NCI-H2029 treated with DMSO at 0.1 percent for 48 hours (cell line): Measurements from ENCODE around the gene CXorf38.

Experiments
- DNase-seq: peaks from one replicate; lab custom pipeline; 2025; lab: John Stamatoyannopoulos, UW

CXorf38 gene

GRCh38 chrX:40647307-40648197, at the start of gene CXorf38:
CXorf38 (minus strand) TSS chrX:40647561; CDS start chrX:40647520, 41 bp downstream.
- DNase-seq, result peak; percentile 43

GRCh38 chrX:40694802-40695201, 47.4 kb upstream of the CXorf38 start:
- no peak for DNase-seq

- no peak for DNase-seq
These were observed 41.6 kb upstream of the CXorf38 start for GRCh38 chrX:40688929-40689328.

- DNase-seq, result no peak
These were observed 39.8 kb upstream of the CXorf38 start for GRCh38 chrX:40687169-40687568.

- no peak for DNase-seq
These were observed 38.1 kb upstream of the CXorf38 start for GRCh38 chrX:40685362-40685918.

GRCh38 chrX:40684092-40684491, 36.7 kb upstream of the CXorf38 start:
- no peak for DNase-seq

GRCh38 chrX:40683245-40683644, 35.9 kb upstream of the CXorf38 start:
- DNase-seq, result no peak

- peak; percentile 2 for DNase-seq
These were observed 23.8 kb upstream of the CXorf38 start for GRCh38 chrX:40671126-40671525.

GRCh38 chrX:40663880-40664630, 16.7 kb upstream of the CXorf38 start:
- DNase-seq, result no peak

GRCh38 chrX:40663078-40663740, 15.8 kb upstream of the CXorf38 start:
- DNase-seq, result no peak

GRCh38 chrX:40661489-40661888, 14.1 kb upstream of the CXorf38 start:
- DNase-seq, result no peak

GRCh38 chrX:40660381-40660780, 13.0 kb upstream of the CXorf38 start:
- DNase-seq, result no peak

- no peak for DNase-seq
These were observed 6.2 kb upstream of the CXorf38 start for GRCh38 chrX:40653535-40653934.

GRCh38 chrX:40652664-40653063, 5.3 kb upstream of the CXorf38 start:
- DNase-seq, result no peak

GRCh38 chrX:40651620-40652223, 4.4 kb upstream of the CXorf38 start:
- peak; percentile 37 for DNase-seq

GRCh38 chrX:40646489-40647306, 663 bp downstream of the CXorf38 start:
- no peak for DNase-seq

GRCh38 chrX:40644821-40645358, 2.5 kb downstream of the CXorf38 start:
- peak; percentile 18 for DNase-seq

GRCh38 chrX:40644176-40644575, 3.2 kb downstream of the CXorf38 start:
- DNase-seq, result no peak

GRCh38 chrX:40637687-40638086, 9.7 kb downstream of the CXorf38 start:
- no peak for DNase-seq

- no peak for DNase-seq
These were observed 15.2 kb downstream of the CXorf38 start for GRCh38 chrX:40632199-40632598.

GRCh38 chrX:40628506-40628905, 18.9 kb downstream of the CXorf38 start:
- DNase-seq, result no peak
